Neural cell (in vitro differentiated cells): ENCODE results near the gene GDF7.

Experiments used
- CTCF ChIP-seq: fragments of 450-650 bp; IDR thresholded peaks from 2 replicates; pipeline ENCODE4 v1.5.1; 2014; ENCODE audit warnings: antibody characterized with exemption, mild to moderate bottlenecking, moderate library complexity; ENCODE audit not compliant: poor library complexity, severe bottlenecking
- EP300 ChIP-seq: fragments of 450-650 bp; conservative IDR thresholded peaks from 2 replicates; pipeline ENCODE4 v1.6.1; 2014; ENCODE audit warnings: antibody characterized with exemption, mild to moderate bottlenecking, moderate library complexity; ENCODE audit not compliant: poor library complexity, severe bottlenecking
- EZH2 ChIP-seq: fragments of 200-600, 300-800 bp; shearing (Covaris generic), sonication (generic); IDR thresholded peaks from 2 replicates; pipeline ENCODE4 v1.6.1; 2014; ENCODE audit warnings: antibody characterized with exemption, low read length, borderline replicate concordance, mild to moderate bottlenecking; ENCODE audit not compliant: insufficient read depth, poor library complexity, severe bottlenecking
- POLR2AphosphoS5 ChIP-seq: IDR thresholded peaks from 2 replicates; pipeline ENCODE4 v1.6.1; 2012
- RAD21 ChIP-seq: fragments of 450-650 bp; conservative IDR thresholded peaks from 2 replicates; pipeline ENCODE4 v1.6.1; 2014; ENCODE audit warnings: antibody characterized with exemption, mild to moderate bottlenecking, moderate library complexity
- REST ChIP-seq: IDR thresholded peaks from 2 replicates; pipeline ENCODE4 v1.6.1; 2012; ENCODE audit warnings: borderline replicate concordance

- TF ChIP-seq CTCF = no peak
- no peak for TF ChIP-seq REST
- no peak for TF ChIP-seq POLR2AphosphoS5
- TF ChIP-seq EP300 = no peak
- no peak for TF ChIP-seq EZH2
- TF ChIP-seq RAD21 = no peak
Measured at GRCh38 chr2:20668871-20669475, 2.0 kb downstream of the GDF7 start.
